Measurements from ENCODE around the gene SQSTM1. TPM values are rescaled to one million over a fixed set of nuclear protein-coding genes. Genes with fewer than 3 reads are reported as not detected.

SQSTM1 gene
- total RNA-seq, 1 experiment from 2014 or later: 78.5 TPM

GRCh38 chr5:179800071-179800695 lies 20.5 kb upstream of the SQSTM1 start:
- no peaks in the 10 kb centered on the region for H3K9me3 Mint-ChIP-seq
- no peak overlapping the region for H3K27ac Mint-ChIP-seq
- H3K27me3 Mint-ChIP-seq (ENCODE audit: low read depth): peaks cover 6% of the 10 kb centered on the region; the same call in 1 of the 2 replicates
- ATAC-seq (no peak), DNase-seq (ENCODE audit: low spot score) (no peak)
- peaks cover 35% of the 10 kb centered on the region for H3K4me1 Mint-ChIP-seq
- ChIA-PET CTCF (interaction anchor here (1.0 kb wide), 1 partner anchor 70 kb away, joined by 3 read pairs; no protein-coding TSS in a partner anchor), POLR2A (no interaction called here)
- no peak overlapping the region for H3K4me3 Mint-ChIP-seq
- TF ChIP-seq PREB (CRISPR knock-in tag; IDR thresholded peaks at IDR 0.05; ENCODE audit: borderline replicate concordance) (no peak), SMAD4 (CRISPR knock-in tag; IDR thresholded peaks at IDR 0.05) (no peak), ZNF512 (CRISPR knock-in tag; IDR thresholded peaks at IDR 0.05; ENCODE audit: borderline replicate concordance) (no peak), USF1 (CRISPR knock-in tag; IDR thresholded peaks at IDR 0.05) (no peak), ZBTB43 (CRISPR knock-in tag; IDR thresholded peaks at IDR 0.05) (no peak), OVOL2 (CRISPR knock-in tag; IDR thresholded peaks at IDR 0.05; ENCODE audit: borderline replicate concordance) (no peak), NFATC4 (CRISPR knock-in tag; IDR thresholded peaks at IDR 0.05) (no peak)
- TF ChIP-seq, protein P1, sequence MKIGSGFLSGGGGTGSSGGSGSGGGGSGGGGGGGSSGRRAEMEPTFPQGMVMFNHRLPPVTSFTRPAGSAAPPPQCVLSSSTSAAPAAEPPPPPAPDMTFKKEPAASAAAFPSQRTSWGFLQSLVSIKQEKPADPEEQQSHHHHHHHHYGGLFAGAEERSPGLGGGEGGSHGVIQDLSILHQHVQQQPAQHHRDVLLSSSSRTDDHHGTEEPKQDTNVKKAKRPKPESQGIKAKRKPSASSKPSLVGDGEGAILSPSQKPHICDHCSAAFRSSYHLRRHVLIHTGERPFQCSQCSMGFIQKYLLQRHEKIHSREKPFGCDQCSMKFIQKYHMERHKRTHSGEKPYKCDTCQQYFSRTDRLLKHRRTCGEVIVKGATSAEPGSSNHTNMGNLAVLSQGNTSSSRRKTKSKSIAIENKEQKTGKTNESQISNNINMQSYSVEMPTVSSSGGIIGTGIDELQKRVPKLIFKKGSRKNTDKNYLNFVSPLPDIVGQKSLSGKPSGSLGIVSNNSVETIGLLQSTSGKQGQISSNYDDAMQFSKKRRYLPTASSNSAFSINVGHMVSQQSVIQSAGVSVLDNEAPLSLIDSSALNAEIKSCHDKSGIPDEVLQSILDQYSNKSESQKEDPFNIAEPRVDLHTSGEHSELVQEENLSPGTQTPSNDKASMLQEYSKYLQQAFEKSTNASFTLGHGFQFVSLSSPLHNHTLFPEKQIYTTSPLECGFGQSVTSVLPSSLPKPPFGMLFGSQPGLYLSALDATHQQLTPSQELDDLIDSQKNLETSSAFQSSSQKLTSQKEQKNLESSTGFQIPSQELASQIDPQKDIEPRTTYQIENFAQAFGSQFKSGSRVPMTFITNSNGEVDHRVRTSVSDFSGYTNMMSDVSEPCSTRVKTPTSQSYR (CRISPR knock-in tag; IDR thresholded peaks at IDR 0.05): no peak
- TF ChIP-seq, protein P2, sequence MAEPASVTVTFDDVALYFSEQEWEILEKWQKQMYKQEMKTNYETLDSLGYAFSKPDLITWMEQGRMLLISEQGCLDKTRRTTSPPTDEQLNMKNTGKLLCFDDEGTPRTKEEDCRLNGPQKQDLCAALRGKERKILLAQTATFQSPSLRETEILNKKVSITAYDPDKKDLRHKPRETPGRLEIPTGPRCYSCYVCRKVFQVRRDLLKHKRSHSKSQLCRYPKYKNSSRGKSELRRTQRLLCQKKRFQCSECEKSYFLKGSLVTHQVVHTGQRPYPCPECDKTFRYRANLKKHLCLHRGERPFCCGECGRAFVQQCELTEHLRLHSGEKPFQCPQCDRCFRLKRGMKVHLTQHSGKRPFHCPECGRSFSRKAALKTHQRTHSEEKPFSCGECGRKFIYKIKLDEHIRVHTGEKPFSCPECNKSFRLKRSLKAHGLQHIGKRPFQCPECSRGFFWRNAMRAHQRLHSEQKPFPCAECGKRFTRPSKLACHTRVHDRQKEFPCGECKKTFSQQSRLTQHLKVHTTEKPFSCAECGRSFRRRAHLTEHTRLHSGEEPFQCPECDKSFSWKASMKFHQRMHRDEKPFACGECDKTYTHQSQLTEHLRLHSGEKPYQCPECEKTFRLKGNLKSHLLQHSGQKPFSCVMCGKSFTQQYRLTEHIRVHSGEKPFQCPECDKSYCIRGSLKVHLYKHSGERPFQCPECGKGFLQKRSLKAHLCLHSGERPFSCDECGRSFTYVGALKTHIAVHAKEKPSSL (CRISPR knock-in tag; conservative IDR thresholded peaks at IDR 0.05): no peak
- H3K36me3 Mint-ChIP-seq: peaks cover 18% of the 10 kb centered on the region

DNA sequence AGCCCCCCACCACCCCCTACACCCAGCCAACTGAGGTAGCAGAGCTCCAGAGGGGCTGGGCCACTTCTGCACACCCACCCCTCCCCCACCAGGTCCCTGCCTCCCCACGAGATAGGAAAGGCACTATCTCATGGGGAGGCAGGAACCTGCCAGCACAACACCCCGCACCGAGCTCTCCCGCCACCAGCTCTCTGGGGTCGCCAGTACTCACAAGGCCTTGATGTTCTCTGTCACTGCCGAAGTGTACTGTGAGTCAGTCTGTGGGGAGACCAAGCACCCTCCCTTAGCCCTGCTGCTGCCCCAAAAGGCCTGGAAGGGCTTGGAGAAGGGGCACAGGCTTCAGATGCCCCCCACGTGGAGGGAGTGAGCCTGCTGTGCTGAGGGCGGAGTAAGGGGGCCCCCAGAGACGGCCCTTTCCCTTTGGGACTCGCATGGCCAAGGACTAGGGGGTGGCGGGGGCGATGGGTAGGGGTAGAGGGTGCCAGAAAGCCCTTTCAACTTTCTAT lies 20.0 kb upstream of the SQSTM1 start:
- Mint-ChIP-seq H3K27ac (no peak overlapping the region), H3K4me3 (no peak overlapping the region), H3K36me3 (peaks cover 18% of the 10 kb centered on the region), H3K9me3 (no peaks in the 10 kb centered on the region), H3K4me1 (peaks cover 37% of the 10 kb centered on the region), H3K27me3 (ENCODE audit: low read depth) (peaks cover 6% of the 10 kb centered on the region)
- POLR2A ChIA-PET: no interaction called here
- CTCF ChIA-PET: interaction anchor here (1.0 to 1.9 kb wide), 2 partner anchors 10 to 70 kb away, joined by 3 to 20 read pairs; no protein-coding TSS in a partner anchor
- ATAC-seq: no peak
- no peak for DNase-seq (ENCODE audit: low spot score)
- TF ChIP-seq PRRX2 (CRISPR knock-in tag; IDR thresholded peaks at IDR 0.05) (no peak), IRF2 (CRISPR knock-in tag; IDR thresholded peaks at IDR 0.05; ENCODE audit: borderline replicate concordance, low read depth) (no peak), ELF4 (CRISPR knock-in tag; IDR thresholded peaks at IDR 0.05; ENCODE audit: low read depth) (no peak), CBFB (CRISPR knock-in tag; IDR thresholded peaks at IDR 0.05; ENCODE audit: low read depth) (no peak), IRF1 (CRISPR knock-in tag; IDR thresholded peaks at IDR 0.05) (no peak), SMAD3 (CRISPR knock-in tag; IDR thresholded peaks at IDR 0.05; ENCODE audit: borderline replicate concordance) (no peak), NR3C1 (CRISPR knock-in tag; conservative IDR thresholded peaks at IDR 0.05; ENCODE audit: low read depth) (no peak), FOXJ3 (CRISPR knock-in tag; IDR thresholded peaks at IDR 0.05; ENCODE audit: borderline replicate concordance) (no peak), ERG (CRISPR knock-in tag; IDR thresholded peaks at IDR 0.05) (no peak), JAZF1 (CRISPR knock-in tag; IDR thresholded peaks at IDR 0.05) (no peak), ETV6 (CRISPR knock-in tag; IDR thresholded peaks at IDR 0.05) (no peak), NR1H2 (CRISPR knock-in tag; IDR thresholded peaks at IDR 0.05) (no peak)

Data from WTC11 (cell line).